Glutamatergic neuron (in vitro differentiated cells): ENCODE results near the gene FKBP14. TPM values are rescaled to one million over a fixed set of nuclear protein-coding genes. Genes with fewer than 3 reads are reported as not detected.

Experiments
- DNase-seq: peaks from one replicate; pipeline ENCODE4 v3.0.0; 2022
- H3K27ac Mint-ChIP-seq: one replicate; pipeline ENCODE4 v1.8.0; 2020; ENCODE audit warnings: mild to moderate bottlenecking, mixed read lengths, inconsistent platforms; ENCODE audit not compliant: unreplicated experiment
- H3K27me3 Mint-ChIP-seq: one replicate; pipeline ENCODE4 v1.8.0; 2020; ENCODE audit warnings: mild to moderate bottlenecking, moderate library complexity, mixed read lengths, inconsistent platforms; ENCODE audit not compliant: unreplicated experiment
- H3K36me3 Mint-ChIP-seq: one replicate; pipeline ENCODE4 v1.8.0; 2020; ENCODE audit warnings: mild to moderate bottlenecking, mixed read lengths, inconsistent platforms; ENCODE audit not compliant: unreplicated experiment
- H3K4me1 Mint-ChIP-seq: one replicate; pipeline ENCODE4 v1.8.0; 2020; ENCODE audit warnings: mild to moderate bottlenecking, low read depth, mixed read lengths, inconsistent platforms; ENCODE audit not compliant: unreplicated experiment
- H3K4me3 Mint-ChIP-seq: one replicate; pipeline ENCODE4 v1.8.0; 2020; ENCODE audit warnings: mild to moderate bottlenecking, mixed read lengths, inconsistent platforms; ENCODE audit not compliant: unreplicated experiment
- H3K9me3 Mint-ChIP-seq: one replicate; pipeline ENCODE4 v1.8.0; 2020; ENCODE audit warnings: mild to moderate bottlenecking, moderate library complexity, mixed read lengths, inconsistent platforms; ENCODE audit not compliant: unreplicated experiment
- total RNA-seq: library from RNA; stranded (reverse); fragmentation: NEBNext Ultra II Directional; extraction: Animal tissue kit (Norgen Biotek cat#: 25700); gene quantifications from one replicate; pipeline ENCODE4 v1.2.1, GENCODE V29; 2021; ENCODE audit not compliant: unreplicated experiment
- TF ChIP-seq, protein P1 (sequence below): fragments of 200-600 bp; sonication (generic); IDR thresholded peaks from one replicate; pipeline ENCODE4 v1.5.0; 2021; ENCODE audit not compliant: partially characterized antibody, unreplicated experiment

Gene FKBP14
- total RNA-seq, 1 donor from 2014 or later, result 6.8 TPM

DNA sequence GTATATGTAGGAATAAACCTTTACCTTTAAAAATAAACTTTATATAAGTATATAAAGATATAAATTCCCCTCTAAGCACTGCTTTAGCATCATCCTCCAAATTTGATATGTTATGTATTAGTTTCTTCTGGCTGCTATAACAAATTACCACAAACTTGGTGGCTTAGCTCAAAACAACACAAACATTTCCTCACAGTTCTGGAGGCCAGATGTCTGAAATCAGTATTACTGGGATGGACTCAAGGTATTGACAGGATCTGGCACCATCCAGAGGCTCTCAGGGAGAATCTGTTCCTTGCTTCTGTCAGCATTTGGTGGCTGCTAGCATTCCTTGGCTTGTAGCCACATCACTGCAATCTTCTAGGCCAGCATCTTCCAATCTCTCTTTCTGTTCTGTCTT lies 30.2 kb downstream of the FKBP14 start:
- Mint-ChIP-seq H3K4me3 (no peak overlapping the region), H3K27ac (no peak overlapping the region), H3K9me3 (peaks cover 1% of the 10 kb centered on the region), H3K4me1 (no peaks in the 10 kb centered on the region), H3K36me3 (peaks cover 11% of the 10 kb centered on the region), H3K27me3 (peaks cover 2% of the 10 kb centered on the region)
- TF ChIP-seq, protein P1, sequence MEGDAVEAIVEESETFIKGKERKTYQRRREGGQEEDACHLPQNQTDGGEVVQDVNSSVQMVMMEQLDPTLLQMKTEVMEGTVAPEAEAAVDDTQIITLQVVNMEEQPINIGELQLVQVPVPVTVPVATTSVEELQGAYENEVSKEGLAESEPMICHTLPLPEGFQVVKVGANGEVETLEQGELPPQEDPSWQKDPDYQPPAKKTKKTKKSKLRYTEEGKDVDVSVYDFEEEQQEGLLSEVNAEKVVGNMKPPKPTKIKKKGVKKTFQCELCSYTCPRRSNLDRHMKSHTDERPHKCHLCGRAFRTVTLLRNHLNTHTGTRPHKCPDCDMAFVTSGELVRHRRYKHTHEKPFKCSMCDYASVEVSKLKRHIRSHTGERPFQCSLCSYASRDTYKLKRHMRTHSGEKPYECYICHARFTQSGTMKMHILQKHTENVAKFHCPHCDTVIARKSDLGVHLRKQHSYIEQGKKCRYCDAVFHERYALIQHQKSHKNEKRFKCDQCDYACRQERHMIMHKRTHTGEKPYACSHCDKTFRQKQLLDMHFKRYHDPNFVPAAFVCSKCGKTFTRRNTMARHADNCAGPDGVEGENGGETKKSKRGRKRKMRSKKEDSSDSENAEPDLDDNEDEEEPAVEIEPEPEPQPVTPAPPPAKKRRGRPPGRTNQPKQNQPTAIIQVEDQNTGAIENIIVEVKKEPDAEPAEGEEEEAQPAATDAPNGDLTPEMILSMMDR, result no peak
- no peak for DNase-seq

DNA sequence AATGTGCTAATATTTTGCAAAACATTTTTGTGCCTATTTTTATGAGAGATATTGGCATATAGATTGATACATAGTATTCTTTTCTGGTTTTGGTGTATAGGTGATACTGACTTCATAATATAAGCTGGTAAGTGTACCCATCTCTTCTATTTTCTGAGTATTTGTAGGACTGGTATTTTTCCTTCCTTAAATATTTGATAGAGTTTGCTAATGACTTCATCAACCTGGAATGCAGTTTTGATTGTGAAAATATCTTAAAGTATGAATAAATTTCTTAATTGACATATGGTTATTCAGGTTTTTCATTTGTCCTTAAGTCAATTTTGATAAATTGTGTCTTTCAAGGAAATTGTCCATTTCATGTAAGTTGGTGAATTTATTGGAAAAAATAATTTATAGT lies 30.9 kb downstream of the FKBP14 start:
- Mint-ChIP-seq H3K27me3 (peaks cover 2% of the 10 kb centered on the region), H3K27ac (no peak overlapping the region), H3K4me1 (no peaks in the 10 kb centered on the region), H3K36me3 (peaks cover 11% of the 10 kb centered on the region), H3K4me3 (no peak overlapping the region), H3K9me3 (peaks cover 3% of the 10 kb centered on the region)
- DNase-seq, result no peak
- TF ChIP-seq, protein P1, result no peak

DNA sequence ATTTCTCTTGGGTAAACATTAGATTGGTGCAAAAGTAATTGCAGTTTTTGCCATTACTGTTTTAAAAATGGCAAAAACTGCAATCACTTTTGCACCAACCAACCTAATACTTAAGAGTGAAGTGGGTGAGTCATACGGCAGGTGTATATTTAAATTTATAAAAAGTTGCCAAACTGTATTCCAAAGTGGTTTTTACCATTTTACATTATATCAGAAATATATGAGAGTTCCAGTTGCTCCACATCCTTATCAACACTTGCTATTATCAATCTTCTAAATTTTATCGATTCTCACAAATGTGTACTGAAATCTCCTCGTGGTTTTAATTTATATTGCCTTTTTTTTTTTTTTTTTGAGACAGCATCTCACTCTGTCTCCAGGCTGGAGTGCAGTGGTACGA lies 33.4 kb downstream of the FKBP14 start:
- Mint-ChIP-seq H3K36me3 (peaks cover 11% of the 10 kb centered on the region), H3K9me3 (peaks cover 12% of the 10 kb centered on the region), H3K4me1 (peaks cover 3% of the 10 kb centered on the region), H3K27me3 (peaks cover 8% of the 10 kb centered on the region), H3K4me3 (no peak overlapping the region), H3K27ac (no peak overlapping the region)
- TF ChIP-seq, protein P1, result no peak
- no peak for DNase-seq

DNA sequence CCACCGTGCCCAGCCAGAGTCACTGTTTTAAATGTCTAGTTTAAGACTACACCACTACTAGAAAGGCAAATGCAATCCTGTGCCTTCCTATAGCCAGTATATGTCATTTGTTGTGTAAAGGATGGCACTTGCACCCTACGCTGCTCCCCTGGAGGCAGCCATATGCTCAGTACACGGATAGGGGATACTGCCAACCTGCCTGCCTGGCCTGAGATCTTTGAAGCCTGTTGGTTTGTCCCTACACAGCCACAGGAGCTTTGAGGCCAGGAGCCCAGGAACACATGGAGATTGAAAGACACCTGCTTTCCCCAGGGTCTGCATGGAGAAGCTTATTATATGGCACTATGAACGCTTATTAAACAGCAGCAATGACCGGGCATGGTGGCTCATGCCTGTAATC lies 34.6 kb downstream of the FKBP14 start:
- Mint-ChIP-seq H3K27ac (no peak overlapping the region), H3K4me3 (no peak overlapping the region), H3K36me3 (peaks cover 11% of the 10 kb centered on the region), H3K4me1 (peaks cover 5% of the 10 kb centered on the region), H3K27me3 (peaks cover 7% of the 10 kb centered on the region), H3K9me3 (peaks cover 12% of the 10 kb centered on the region)
- TF ChIP-seq, protein P1, result no peak
- no peak for DNase-seq

DNA sequence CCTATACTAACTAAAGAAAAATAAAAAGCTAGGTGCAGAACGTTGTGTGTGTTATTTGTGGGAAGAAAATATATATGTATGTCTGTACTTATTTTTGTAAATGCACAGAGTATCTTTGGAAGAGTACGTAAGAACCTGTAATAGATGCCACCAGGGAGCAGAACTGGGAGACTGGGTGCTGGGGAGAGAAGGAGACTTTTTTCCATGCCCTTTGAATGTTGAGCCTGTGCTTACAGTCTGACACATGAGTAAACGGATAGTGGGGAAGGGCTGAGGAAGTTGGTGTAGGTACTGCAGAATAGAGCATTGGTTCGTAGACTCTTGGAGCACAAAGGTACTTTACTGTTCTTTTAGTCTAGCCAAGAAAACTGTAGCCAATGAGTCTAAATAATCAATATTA lies 35.6 kb downstream of the FKBP14 start:
- H3K4me3 Mint-ChIP-seq, result peak overlapping the region; percentile 18
- TF ChIP-seq, protein P1, result no peak
- DNase-seq, result no peak
- no peak overlapping the region for H3K27ac Mint-ChIP-seq
- H3K36me3 Mint-ChIP-seq, result peaks cover 6% of the 10 kb centered on the region
- peaks cover 7% of the 10 kb centered on the region for H3K27me3 Mint-ChIP-seq
- H3K4me1 Mint-ChIP-seq, result peaks cover 6% of the 10 kb centered on the region
- H3K9me3 Mint-ChIP-seq, result peaks cover 12% of the 10 kb centered on the region
